ENCODE measurements around the gene EIPR1.

Gene EIPR1

GRCh38 chr2:3170792-3171455 lies 206.7 kb downstream of the EIPR1 start:
- Histone ChIP-seq H3K9me3 (no peaks in the 10 kb centered on the region), H3K36me3 (no peaks in the 10 kb centered on the region), H3K4me1 (ENCODE audit: control insufficient read depth in 1 of 2, insufficient read depth in 1 of 2, low read depth in 1 of 2, low read length in 1 of 2) (no peaks in the 10 kb centered on the region), H3K27me3 (no peaks in the 10 kb centered on the region), H3K27ac (no peak overlapping the region), H3K4me3 (ENCODE audit: low read depth in 1 of 2, low read length in 1 of 2) (no peak overlapping the region)
- TF ChIP-seq CTCF (IDR thresholded peaks at IDR 0.05): no peak

- Histone ChIP-seq H3K9me3 (no peaks in the 10 kb centered on the region), H3K27me3 (no peaks in the 10 kb centered on the region), H3K4me3 (ENCODE audit: low read depth in 1 of 2, low read length in 1 of 2) (no peak overlapping the region), H3K36me3 (no peaks in the 10 kb centered on the region), H3K27ac (no peak overlapping the region), H3K4me1 (ENCODE audit: control insufficient read depth in 1 of 2, insufficient read depth in 1 of 2, low read depth in 1 of 2, low read length in 1 of 2) (no peaks in the 10 kb centered on the region)
- TF ChIP-seq CTCF (IDR thresholded peaks at IDR 0.05): no peak
These were observed 208.3 kb downstream of the EIPR1 start for GRCh38 chr2:3169106-3169870.

GRCh38 chr2:3168230-3168891 lies 209.3 kb downstream of the EIPR1 start:
- Histone ChIP-seq H3K4me1 (ENCODE audit: control insufficient read depth in 1 of 2, insufficient read depth in 1 of 2, low read depth in 1 of 2, low read length in 1 of 2) (no peaks in the 10 kb centered on the region), H3K9me3 (no peaks in the 10 kb centered on the region), H3K4me3 (ENCODE audit: low read depth in 1 of 2, low read length in 1 of 2) (no peak overlapping the region), H3K27ac (no peak overlapping the region), H3K36me3 (no peaks in the 10 kb centered on the region), H3K27me3 (no peaks in the 10 kb centered on the region)
- TF ChIP-seq CTCF (IDR thresholded peaks at IDR 0.05): no peak

- Histone ChIP-seq H3K4me1 (ENCODE audit: control insufficient read depth in 1 of 2, insufficient read depth in 1 of 2, low read depth in 1 of 2, low read length in 1 of 2) (no peaks in the 10 kb centered on the region), H3K4me3 (ENCODE audit: low read depth in 1 of 2, low read length in 1 of 2) (no peak overlapping the region), H3K36me3 (no peaks in the 10 kb centered on the region), H3K9me3 (no peaks in the 10 kb centered on the region), H3K27ac (no peak overlapping the region), H3K27me3 (no peaks in the 10 kb centered on the region)
- no peak for TF ChIP-seq CTCF (IDR thresholded peaks at IDR 0.05)
These were observed 214.2 kb downstream of the EIPR1 start for GRCh38 chr2:3163401-3163800.

GRCh38 chr2:3162442-3163077 lies 215.1 kb downstream of the EIPR1 start:
- Histone ChIP-seq H3K27ac (no peak overlapping the region), H3K4me1 (ENCODE audit: control insufficient read depth in 1 of 2, insufficient read depth in 1 of 2, low read depth in 1 of 2, low read length in 1 of 2) (no peaks in the 10 kb centered on the region), H3K27me3 (no peaks in the 10 kb centered on the region), H3K4me3 (ENCODE audit: low read depth in 1 of 2, low read length in 1 of 2) (no peak overlapping the region), H3K36me3 (no peaks in the 10 kb centered on the region), H3K9me3 (no peaks in the 10 kb centered on the region)
- TF ChIP-seq CTCF (IDR thresholded peaks at IDR 0.05): no peak
